ENCODE data around the gene POLK. TPM values are rescaled to one million over a fixed set of nuclear protein-coding genes. Genes with fewer than 3 reads are reported as not detected.
A peak's percentile ranks its signal among the peaks of the same experiment; 100 is the strongest.
"Not testable (repeated sequence)": the region's sequence is repeated elsewhere in the genome, so short reads cannot be mapped to it uniquely, and the experiment has no call there.

The POLK gene
- total and polyA plus RNA-seq, 10 donors: 4.1 to 56.6 (median 37.0) TPM

- Histone ChIP-seq H3K9me3 (peaks cover 0 to 17% (median 14%) of the 10 kb centered on the region in 8 donors), H3K4me1 (peaks cover 0 to 47% (median 30%) of the 10 kb centered on the region in 6 donors), H3K36me3 (peaks cover 0 to 20% (median 0%) of the 10 kb centered on the region in 6 donors), H3K27me3 (replicated peaks in 1 of 7) (no peaks in the 10 kb centered on the region), H3K4me3 (no peak overlapping the region), H3K27ac (peak overlapping the region; percentile 23 to 73 (median 52))
- TF ChIP-seq POLR2AphosphoS5 (IDR thresholded peaks at IDR 0.05) (no peak), CTCF (IDR thresholded peaks at IDR 0.05 in 8 of 11, conservative IDR thresholded peaks at IDR 0.05 in 3 of 11) (no peak), POLR2A (IDR thresholded peaks at IDR 0.05) (no peak)
- intact Hi-C loops (cut with DNase I; ENCODE audit: low total_unique reads): no loop called here
- whole genome bisulfite sequencing, 5 donors: 30 to 41% (median 38%) methylated on average over 2 of the region's 2 CpGs
- no peak for DNase-seq
Measured at GRCh38 chr5:75526070-75526469, 14.4 kb downstream of the POLK start.

DNA sequence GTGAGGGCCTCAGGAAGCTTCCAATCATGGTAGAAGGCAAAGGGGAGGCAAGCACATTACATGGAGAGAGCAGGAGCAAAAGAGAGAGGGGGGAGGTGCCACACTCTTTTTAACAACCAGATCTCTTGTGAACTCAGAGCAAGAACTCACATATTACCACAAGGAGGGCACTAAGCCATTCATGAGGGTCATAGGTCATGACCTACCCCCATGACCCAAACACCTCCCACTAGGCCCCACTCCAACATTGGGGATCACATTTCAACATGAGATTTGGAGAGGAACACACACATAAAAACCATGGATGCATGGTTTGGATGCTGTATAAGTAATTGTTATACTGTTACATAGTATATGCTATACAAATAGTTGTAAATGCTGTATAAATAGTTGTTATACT lies 17.5 kb downstream of the POLK start:
- no peak for DNase-seq

GRCh38 chr5:75532190-75532589 lies 20.5 kb downstream of the POLK start:
- TF ChIP-seq CTCF (IDR thresholded peaks at IDR 0.05 in 8 of 11, conservative IDR thresholded peaks at IDR 0.05 in 3 of 11) (no peak), POLR2AphosphoS5 (IDR thresholded peaks at IDR 0.05) (no peak), POLR2A (IDR thresholded peaks at IDR 0.05) (no peak)
- H3K9me3 ChIP-seq: peaks cover 0 to 38% (median 30%) of the 10 kb centered on the region in 8 donors

More for the DNA sequence above, 17.5 kb downstream of the POLK start:
- Histone ChIP-seq H3K9me3 (peaks cover 0 to 20% (median 14%) of the 10 kb centered on the region in 8 donors), H3K27ac (no peak overlapping the region), H3K27me3 (replicated peaks in 1 of 7) (no peaks in the 10 kb centered on the region), H3K4me3 (no peak overlapping the region), H3K4me1 (peaks cover 0 to 30% (median 23%) of the 10 kb centered on the region in 6 donors), H3K36me3 (peaks cover 0 to 9% (median 0%) of the 10 kb centered on the region in 6 donors)
- TF ChIP-seq CTCF (IDR thresholded peaks at IDR 0.05 in 8 of 11, conservative IDR thresholded peaks at IDR 0.05 in 3 of 11) (no peak), POLR2A (IDR thresholded peaks at IDR 0.05) (no peak), POLR2AphosphoS5 (IDR thresholded peaks at IDR 0.05) (no peak)
- intact Hi-C loops (cut with DNase I; ENCODE audit: low total_unique reads): no loop called here

GRCh38 chr5:75533716-75534115 lies 22.0 kb downstream of the POLK start:
- peaks cover 0 to 38% (median 30%) of the 10 kb centered on the region in 8 donors for H3K9me3 ChIP-seq
- WGBS, 5 donors: 93 to 100% (median 100%) methylated on average over 1 of the region's 1 CpG
- DNase-seq; H3K27me3 ChIP-seq (replicated peaks in 1 of 7); H3K27ac ChIP-seq; intact Hi-C loops (cut with DNase I; ENCODE audit: low total_unique reads); H3K4me3 ChIP-seq: not testable (repeated sequence)
- H3K4me1 ChIP-seq: peaks cover 0 to 31% (median 15%) of the 10 kb centered on the region in 6 donors
- H3K36me3 ChIP-seq: peaks cover 0 to 37% (median 3%) of the 10 kb centered on the region in 6 donors

More at GRCh38 chr5:75532190-75532589, 20.5 kb downstream of the POLK start:
- Histone ChIP-seq H3K27ac (no peak overlapping the region), H3K4me3 (no peak overlapping the region), H3K4me1 (peaks cover 0 to 19% (median 11%) of the 10 kb centered on the region in 6 donors), H3K36me3 (peaks cover 0 to 36% (median 3%) of the 10 kb centered on the region in 6 donors), H3K27me3 (replicated peaks in 1 of 7) (no peaks in the 10 kb centered on the region)
- 96 to 99% (median 98%) methylated on average over 2 of the region's 2 CpGs for WGBS, 5 donors
- intact Hi-C loops (cut with DNase I; ENCODE audit: low total_unique reads): no loop called here
- DNase-seq: no peak
